ENCODE measurements around the gene DIAPH2.

DNA sequence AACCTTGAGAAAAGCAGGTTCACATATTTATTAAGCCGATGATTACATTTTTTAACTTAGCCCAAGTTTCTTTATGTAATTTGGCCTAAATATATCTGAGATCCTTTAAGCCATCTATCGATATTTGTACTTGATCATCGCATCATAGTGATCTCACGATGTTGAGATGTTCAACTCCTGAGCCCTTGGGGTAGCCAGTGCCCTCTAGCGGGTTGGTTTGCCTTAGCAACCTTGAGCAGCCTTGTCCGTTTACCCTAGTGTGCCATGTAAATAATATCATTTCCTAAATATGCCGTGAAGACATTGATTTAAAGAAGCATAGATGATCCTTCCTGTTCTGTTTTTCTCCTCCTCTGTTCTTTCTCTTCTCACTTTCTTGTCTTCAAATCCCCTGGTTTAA, 631.3 kb downstream of the DIAPH2 start:
- TF ChIP-seq, protein P1, sequence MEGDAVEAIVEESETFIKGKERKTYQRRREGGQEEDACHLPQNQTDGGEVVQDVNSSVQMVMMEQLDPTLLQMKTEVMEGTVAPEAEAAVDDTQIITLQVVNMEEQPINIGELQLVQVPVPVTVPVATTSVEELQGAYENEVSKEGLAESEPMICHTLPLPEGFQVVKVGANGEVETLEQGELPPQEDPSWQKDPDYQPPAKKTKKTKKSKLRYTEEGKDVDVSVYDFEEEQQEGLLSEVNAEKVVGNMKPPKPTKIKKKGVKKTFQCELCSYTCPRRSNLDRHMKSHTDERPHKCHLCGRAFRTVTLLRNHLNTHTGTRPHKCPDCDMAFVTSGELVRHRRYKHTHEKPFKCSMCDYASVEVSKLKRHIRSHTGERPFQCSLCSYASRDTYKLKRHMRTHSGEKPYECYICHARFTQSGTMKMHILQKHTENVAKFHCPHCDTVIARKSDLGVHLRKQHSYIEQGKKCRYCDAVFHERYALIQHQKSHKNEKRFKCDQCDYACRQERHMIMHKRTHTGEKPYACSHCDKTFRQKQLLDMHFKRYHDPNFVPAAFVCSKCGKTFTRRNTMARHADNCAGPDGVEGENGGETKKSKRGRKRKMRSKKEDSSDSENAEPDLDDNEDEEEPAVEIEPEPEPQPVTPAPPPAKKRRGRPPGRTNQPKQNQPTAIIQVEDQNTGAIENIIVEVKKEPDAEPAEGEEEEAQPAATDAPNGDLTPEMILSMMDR (IDR thresholded peaks at IDR 0.05): no peak
- no peak for TF ChIP-seq POLR2A (IDR thresholded peaks at IDR 0.05)
- no peak for TF ChIP-seq POLR2AphosphoS5 (IDR thresholded peaks at IDR 0.05)

Measured in breast epithelium (tissue), 3 donors.